PFSK-1 (cell line): Measurements from ENCODE around the gene ENTPD2.

ENCODE experiments used
- FOXP2 ChIP-seq: optimal IDR thresholded peaks from 2 replicates; pipeline ENCODE3; 2011; ENCODE audit warnings: borderline replicate concordance, control low read depth, inconsistent platforms; ENCODE audit not compliant: insufficient read depth; ENCODE audit errors: extremely low read length, extremely low read depth
- POLR2AphosphoS5 ChIP-seq: IDR thresholded peaks from 2 replicates; pipeline ENCODE4 v1.6.1; 2012; ENCODE audit warnings: low read depth, mild to moderate bottlenecking, control low read depth, low read length, moderate library complexity
- REST ChIP-seq, 2 experiments: IDR thresholded peaks; 2 replicates each; pipeline versions ENCODE4 v1.6.1 to v1.8.0; 2011 to 2012; ENCODE audit warnings: low read depth in 2 of 2, low read length in 2 of 2, control low read depth in 1 of 2, inconsistent platforms in 1 of 2, mild to moderate bottlenecking in 1 of 2, moderate library complexity in 1 of 2; ENCODE audit not compliant: insufficient read depth in 1 of 2
- SIN3A ChIP-seq: IDR thresholded peaks from 2 replicates; pipeline ENCODE4 v1.6.1; 2012; ENCODE audit warnings: mild to moderate bottlenecking, low read length, moderate library complexity, borderline replicate concordance; ENCODE audit not compliant: insufficient read depth
- TAF1 ChIP-seq: IDR thresholded peaks from 2 replicates; pipeline ENCODE4 v1.6.1; 2012; ENCODE audit warnings: low read length, control low read depth, borderline replicate concordance; ENCODE audit not compliant: insufficient read depth

GRCh38 chr9:137058521-137059234 lies 4.8 kb upstream of the ENTPD2 start:
- TF ChIP-seq TAF1 (no peak), POLR2AphosphoS5 (no peak), SIN3A (no peak), REST (IDR thresholded peaks at IDR 0.05; ENCODE audit: insufficient read depth in 1 of 2, low read depth in 2 of 2, low read length in 2 of 2) (no peak), FOXP2 (no peak)
